HFF-Myc (cell line): ENCODE data around the gene PLG.
"Not testable (repeated sequence)": the region's sequence is repeated elsewhere in the genome, so short reads cannot be mapped to it uniquely, and the experiment has no call there.

Experiments used
- DNase-seq: peaks from one replicate; pipeline ENCODE4 v3.0.0-alpha.2; 2011; ENCODE audit warnings: low read depth; ENCODE audit errors: extremely low read depth
- H3K4me3 ChIP-seq: replicated peaks from 2 replicates; pipeline ENCODE4 v1.5.1; 2011; ENCODE audit warnings: low read depth, mild to moderate bottlenecking, control low read depth, low read length
- TF ChIP-seq, protein P1 (sequence below): IDR thresholded peaks from 2 replicates; pipeline ENCODE4 v1.5.1; 2012; ENCODE audit warnings: mild to moderate bottlenecking, low read depth, low read length, control low read depth; ENCODE audit errors: missing control alignments

Gene PLG

DNA sequence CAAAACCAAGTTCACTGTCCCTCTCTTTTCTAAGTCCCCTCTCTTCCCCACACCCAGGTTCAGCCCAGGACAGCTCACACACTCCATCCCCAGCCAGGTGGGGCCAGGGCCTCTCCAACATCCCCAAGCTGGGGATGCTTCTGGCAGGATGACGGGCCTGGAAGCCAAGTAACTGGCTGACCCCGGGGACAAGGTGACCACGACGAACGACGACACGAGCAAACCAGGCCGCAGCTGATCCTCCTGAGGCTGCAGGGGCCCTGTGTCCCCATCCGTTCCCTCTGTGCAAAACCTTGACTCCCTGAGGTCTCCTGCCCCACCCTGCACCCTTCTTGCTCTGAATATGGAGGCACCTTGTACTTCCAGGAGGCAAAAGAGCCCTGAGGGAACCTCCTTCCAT is 11.6 kb upstream of the PLG start:
- DNase-seq, result no peak
- no peak overlapping the region for H3K4me3 ChIP-seq
- TF ChIP-seq, protein P1, sequence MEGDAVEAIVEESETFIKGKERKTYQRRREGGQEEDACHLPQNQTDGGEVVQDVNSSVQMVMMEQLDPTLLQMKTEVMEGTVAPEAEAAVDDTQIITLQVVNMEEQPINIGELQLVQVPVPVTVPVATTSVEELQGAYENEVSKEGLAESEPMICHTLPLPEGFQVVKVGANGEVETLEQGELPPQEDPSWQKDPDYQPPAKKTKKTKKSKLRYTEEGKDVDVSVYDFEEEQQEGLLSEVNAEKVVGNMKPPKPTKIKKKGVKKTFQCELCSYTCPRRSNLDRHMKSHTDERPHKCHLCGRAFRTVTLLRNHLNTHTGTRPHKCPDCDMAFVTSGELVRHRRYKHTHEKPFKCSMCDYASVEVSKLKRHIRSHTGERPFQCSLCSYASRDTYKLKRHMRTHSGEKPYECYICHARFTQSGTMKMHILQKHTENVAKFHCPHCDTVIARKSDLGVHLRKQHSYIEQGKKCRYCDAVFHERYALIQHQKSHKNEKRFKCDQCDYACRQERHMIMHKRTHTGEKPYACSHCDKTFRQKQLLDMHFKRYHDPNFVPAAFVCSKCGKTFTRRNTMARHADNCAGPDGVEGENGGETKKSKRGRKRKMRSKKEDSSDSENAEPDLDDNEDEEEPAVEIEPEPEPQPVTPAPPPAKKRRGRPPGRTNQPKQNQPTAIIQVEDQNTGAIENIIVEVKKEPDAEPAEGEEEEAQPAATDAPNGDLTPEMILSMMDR, result no peak

DNA sequence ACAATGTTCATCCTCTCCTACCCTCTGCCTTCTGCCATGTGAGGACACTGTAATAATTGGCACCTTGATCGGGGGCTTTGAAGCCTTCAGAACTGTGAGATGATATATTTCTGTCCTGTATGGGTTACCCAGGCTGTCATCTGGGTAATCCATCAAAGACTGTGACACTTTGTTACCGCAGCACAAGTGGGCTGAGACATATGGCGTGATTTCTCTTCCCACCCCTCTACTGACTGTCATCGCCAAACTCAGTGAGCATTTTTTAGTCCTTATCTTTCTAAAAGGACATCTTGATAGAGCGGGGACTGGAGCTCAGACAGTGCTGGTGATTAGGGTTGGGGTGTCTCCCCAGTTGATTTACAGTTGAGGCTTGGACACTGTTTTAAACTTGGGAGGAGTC is 10.4 kb upstream of the PLG start:
- no peak for DNase-seq
- TF ChIP-seq, protein P1, result no peak

DNA sequence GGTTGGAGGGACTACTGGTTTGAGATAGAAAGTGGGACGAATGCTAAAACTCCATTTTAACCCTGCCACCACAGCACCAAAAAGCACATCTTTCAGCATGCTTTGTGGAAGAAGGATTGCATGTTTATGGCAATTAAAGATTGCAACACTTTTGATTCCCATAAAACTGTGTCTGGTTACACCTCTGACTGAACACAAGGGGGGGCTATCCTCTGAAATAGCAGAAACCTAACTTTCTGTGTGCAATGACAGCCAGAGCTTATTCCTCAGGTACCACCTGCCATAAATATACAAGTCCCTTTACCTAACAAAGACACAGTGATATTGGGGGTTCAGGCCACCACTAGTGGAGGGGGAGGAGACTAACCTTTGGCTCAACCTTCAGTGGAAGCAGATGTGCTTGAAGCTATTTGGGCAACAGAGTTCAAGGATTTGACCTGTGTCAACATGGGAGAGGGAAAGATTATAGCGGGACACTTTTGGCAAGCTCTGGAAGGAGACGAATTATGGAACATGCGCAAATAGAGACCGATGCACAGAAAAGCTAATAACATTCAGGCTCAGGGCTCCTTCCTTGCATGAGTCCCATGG is 9.6 kb upstream of the PLG start:
- no peak for DNase-seq
- no peak overlapping the region for H3K4me3 ChIP-seq
- TF ChIP-seq, protein P1, result no peak

More for the DNA sequence above, 10.4 kb upstream of the PLG start:
- no peak overlapping the region for H3K4me3 ChIP-seq

DNA sequence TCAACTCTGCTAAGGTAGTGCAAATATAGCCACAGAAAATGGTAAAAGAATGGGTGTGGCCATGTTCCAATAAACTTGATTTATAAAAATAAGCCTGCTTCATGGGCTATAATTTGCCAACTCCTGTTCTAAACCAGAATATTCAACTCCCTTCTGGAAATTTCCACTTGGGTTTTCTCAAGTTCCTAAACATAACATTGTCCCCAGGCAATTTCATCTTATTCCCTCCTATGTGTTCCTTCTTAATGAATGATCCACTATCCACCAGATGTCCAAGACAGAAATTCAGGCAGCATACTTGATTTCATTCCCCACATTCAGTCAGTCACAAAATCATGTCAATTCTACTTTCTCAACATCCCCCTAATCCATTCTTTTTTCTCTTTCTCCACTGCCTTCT is 7.0 kb upstream of the PLG start:
- DNase-seq, H3K4me3 ChIP-seq: not testable (repeated sequence)

DNA sequence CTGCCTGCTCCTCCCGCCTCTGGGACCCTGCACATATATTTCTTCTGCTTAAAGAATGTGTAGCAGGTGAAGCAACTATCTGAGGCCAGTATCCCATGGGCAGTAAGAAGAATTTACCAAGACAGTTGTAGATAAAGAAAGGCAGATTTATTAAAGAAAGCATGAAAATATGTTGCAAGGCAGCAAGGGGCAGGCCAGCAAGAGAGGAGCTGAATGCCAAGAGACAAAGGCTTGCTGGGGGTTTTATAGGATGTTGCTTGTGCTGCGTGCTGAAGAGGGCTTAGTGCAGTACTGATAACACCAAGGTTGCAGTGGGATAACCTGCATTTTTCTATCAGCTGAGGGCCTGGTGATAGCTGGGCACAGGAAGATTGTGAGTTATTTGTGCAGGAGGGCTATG is 6.4 kb upstream of the PLG start:
- DNase-seq, H3K4me3 ChIP-seq: not testable (repeated sequence)

DNA sequence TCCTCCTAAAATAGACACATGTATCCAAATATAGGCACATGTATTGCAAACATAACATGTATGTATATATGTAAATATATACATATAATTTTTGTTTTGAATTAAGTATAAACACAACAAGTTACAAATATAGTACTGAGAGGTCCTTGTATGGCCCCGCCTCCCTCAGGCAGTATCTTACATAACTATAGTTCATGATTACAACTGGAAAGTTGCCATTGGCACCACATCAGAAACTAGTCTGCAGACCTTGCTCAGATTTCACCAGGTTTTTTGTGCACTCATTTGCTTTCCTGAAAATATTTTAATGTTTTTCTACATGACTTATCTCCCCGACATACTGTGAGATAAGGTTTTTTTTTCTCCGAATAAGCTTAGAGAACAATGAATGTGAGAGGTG is 5.2 kb upstream of the PLG start:
- not testable (repeated sequence) for DNase-seq, H3K4me3 ChIP-seq

DNA sequence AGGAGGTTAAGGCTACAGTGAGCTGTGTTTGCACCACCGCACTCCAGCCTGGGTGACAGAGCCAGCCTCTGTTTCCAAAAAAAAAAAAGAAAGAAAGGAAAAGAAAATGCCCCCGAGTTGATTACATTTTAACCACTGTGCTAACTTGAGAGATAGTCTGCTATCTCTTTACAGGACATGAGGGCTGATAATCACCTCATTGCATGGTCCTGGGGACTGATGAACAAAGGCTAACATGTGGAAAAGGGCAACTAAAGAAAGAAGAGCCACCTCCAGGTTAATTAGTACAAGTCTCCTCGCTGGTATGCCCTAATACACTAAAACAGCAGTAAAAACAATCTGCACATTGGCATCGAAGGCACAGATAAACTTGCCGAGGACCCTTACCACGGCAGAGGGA is 4.2 kb upstream of the PLG start:
- no peak for DNase-seq
- TF ChIP-seq, protein P1, result no peak

DNA sequence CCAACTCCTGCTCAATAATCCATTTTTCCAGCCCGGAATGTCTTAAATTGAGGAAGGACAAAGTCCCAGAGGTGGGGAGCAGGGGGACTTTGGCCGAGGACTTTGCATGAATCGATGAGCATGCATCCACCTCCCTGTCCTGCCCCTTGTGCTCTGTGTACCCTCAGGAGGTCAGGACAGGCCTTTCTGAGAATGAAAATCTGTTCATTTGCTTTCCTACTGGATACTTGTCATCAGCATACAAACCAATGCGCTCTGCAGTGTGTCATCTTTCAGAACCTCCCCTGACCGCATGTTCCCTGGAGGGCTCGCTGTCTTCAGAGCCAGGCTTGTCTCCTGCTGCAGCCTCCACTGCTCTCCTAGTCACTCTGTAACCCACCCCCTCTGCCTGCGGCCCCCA is 2.6 kb downstream of the PLG start:
- not testable (repeated sequence) for DNase-seq, H3K4me3 ChIP-seq

More for the DNA sequence above, 4.2 kb upstream of the PLG start:
- H3K4me3 ChIP-seq, result no peak overlapping the region

DNA sequence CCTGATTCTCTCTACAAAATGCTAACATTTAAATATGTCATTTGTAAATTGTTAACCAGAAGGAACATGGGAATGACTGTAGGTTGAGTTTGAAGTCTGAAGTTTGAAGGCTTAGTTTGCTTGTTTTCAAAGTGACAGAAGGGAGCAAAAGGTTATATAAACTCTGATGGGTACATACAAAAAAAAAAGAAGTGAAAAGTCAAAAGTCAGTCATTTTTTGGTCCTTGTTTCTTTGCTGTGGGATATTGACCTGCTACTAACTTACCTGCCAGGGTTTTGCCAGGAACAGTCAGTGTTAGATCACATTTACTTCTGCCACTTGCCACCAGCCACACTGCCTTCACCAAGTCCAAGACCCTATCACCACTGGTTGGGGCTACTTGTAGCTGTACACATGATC is 6.9 kb downstream of the PLG start:
- not testable (repeated sequence) for DNase-seq, H3K4me3 ChIP-seq

DNA sequence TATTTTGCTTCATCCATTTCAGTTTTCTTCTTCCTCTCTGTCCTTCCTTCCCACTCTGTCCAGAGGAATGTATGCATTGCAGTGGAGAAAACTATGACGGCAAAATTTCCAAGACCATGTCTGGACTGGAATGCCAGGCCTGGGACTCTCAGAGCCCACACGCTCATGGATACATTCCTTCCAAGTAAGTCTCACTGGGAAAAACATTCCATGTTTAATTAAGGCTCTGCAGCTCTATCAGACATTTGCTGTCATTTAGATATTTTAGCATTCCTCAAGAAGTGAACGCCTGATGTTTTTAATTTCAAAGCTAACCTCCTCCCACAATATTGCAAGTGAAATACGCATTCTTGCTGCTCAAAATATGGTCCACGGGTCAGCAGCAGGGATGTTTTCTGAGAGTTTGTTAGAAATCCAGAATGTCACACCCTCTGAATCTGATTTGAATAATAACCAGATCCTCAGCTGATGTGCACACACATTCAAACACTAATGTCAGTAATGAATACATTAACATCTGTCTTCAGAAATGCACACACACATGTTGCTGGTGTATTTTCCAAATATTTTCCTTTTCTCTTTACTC is 12.8 kb downstream of the PLG start:
- DNase-seq, result no peak
- TF ChIP-seq, protein P1, result no peak
- H3K4me3 ChIP-seq, result no peak overlapping the region
